Naive thymus-derived CD8-positive, alpha-beta T cell (primary cell): ENCODE measurements around the gene DNER. TPM values are rescaled to one million over a fixed set of nuclear protein-coding genes. Genes with fewer than 3 reads are reported as not detected.
"Not testable (repeated sequence)": the region's sequence is repeated elsewhere in the genome, so short reads cannot be mapped to it uniquely, and the experiment has no call there.

ENCODE experiments used
- ATAC-seq, 2 donors: fragments of 150-1000 bp; cut with Tn5 transposase in 1 of 2; sonication (Bioruptor Pico), chemical (Tn5 transposase) in 1 of 2; 1 replicate in 1 of 2; 2 replicates in 1 of 2; pipeline ENCODE4 v1.10.0; 2021; ENCODE audit warnings: mild to moderate bottlenecking in 2 of 2, moderate library complexity in 2 of 2
- POLR2A ChIA-PET: fragments of 350-600 bp; sonication (Branson Sonifier 250); formaldehyde crosslinking; loops from one replicate; lab custom pipeline; 2021; ENCODE audit warnings: antibody characterized with exemption; lab: Charles Lee
- DNase-seq, 10 donors: peaks; one replicate each; pipeline versions ENCODE4 v3.0.0 to v3.0.0-alpha.2; 2020 to 2022
- H3K27ac Mint-ChIP-seq, 10 donors: one replicate each; pipeline ENCODE4 v1.8.0; 2020 to 2022; ENCODE audit warnings: mild to moderate bottlenecking in 10 of 10, mixed read lengths in 10 of 10, moderate library complexity in 4 of 10, inconsistent platforms in 1 of 10
- H3K27me3 Mint-ChIP-seq, 5 donors: one replicate each; pipeline ENCODE4 v1.8.0; 2021 to 2022; ENCODE audit warnings: mixed read lengths in 5 of 5
- H3K36me3 Mint-ChIP-seq, 3 donors: one replicate each; pipeline ENCODE4 v1.8.0; 2020 to 2022; ENCODE audit warnings: mixed read lengths in 3 of 3, mild to moderate bottlenecking in 2 of 3, inconsistent platforms in 1 of 3
- H3K4me1 Mint-ChIP-seq, 4 donors: one replicate each; pipeline ENCODE4 v1.8.0; 2021 to 2022; ENCODE audit warnings: mixed read lengths in 4 of 4
- H3K4me3 Mint-ChIP-seq, 10 donors: one replicate each; pipeline ENCODE4 v1.8.0; 2020 to 2022; ENCODE audit warnings: mild to moderate bottlenecking in 10 of 10, mixed read lengths in 10 of 10, moderate library complexity in 6 of 10, inconsistent platforms in 1 of 10
- H3K9me3 Mint-ChIP-seq, 9 donors: one replicate each; pipeline ENCODE4 v1.8.0; 2020 to 2022; ENCODE audit warnings: mixed read lengths in 9 of 9, mild to moderate bottlenecking in 3 of 9, inconsistent platforms in 1 of 9, moderate library complexity in 1 of 9
- polyA plus RNA-seq, 3 donors: library from polyadenylated mRNA; unstranded; fragments of 300-500 nt; fragmentation: Illumina TruSeq; gene quantifications; one replicate each; pipeline ENCODE4 v1.2.3, GENCODE V29; 2021
- total RNA-seq, 8 experiments: library from RNA in 2 of 8; stranded (reverse) in 2 of 8; gene quantifications; one replicate each; pipeline ENCODE4 v1.2.3 and lab custom pipeline; 2021 to 2026

The DNER gene
- total and polyA plus RNA-seq, 5 experiments from 2014 or later, result not detected

DNA sequence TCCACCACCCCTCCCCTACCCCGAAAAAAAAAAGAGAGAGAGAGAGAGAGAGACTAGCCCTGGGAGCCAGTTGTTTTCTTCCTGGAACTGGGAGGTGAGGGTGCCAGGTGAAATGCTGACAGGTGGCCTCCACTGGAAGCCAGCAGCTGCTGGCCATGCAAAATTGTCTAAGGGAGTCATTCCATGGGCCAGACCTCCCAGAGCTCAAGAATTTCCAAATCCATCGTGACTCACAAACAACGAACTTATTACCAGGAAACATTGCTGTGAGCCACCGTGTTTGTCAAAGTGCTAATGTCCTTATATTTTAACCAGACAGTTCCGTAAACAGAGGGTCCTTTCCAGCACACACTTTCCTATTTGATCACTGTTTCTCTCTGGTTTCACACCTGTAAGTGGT, 374.7 kb downstream of the DNER start:
- Mint-ChIP-seq H3K36me3 (no peaks in the 10 kb centered on the region), H3K9me3 (peaks cover 0 to 2% (median 0%) of the 10 kb centered on the region in 9 donors), H3K27me3 (peaks cover 0 to 3% (median 1%) of the 10 kb centered on the region in 5 donors), H3K4me1 (no peaks in the 10 kb centered on the region), H3K27ac (no peak overlapping the region), H3K4me3 (no peak overlapping the region)
- POLR2A ChIA-PET, result no interaction called here
- ATAC-seq (no peak), DNase-seq (no peak)

DNA sequence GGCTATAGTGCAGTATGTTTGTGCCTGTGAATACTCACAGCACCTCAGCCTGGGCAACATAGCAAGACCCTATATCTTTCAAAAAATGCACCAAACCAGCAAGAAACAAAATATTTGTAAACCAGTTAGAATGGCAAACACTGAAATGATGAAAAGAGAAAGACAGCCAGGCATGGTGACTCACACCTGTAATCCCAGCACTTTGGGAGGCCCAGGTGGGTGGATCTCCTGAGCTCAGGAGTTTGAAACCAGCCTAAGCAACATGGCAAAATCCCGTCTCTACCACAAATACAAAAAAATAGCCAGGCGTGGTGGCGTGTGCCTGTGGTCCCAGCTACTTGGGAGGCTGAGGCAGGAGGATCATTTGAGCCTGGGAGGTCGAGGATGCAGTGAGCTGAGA, 375.2 kb downstream of the DNER start:
- H3K4me1 Mint-ChIP-seq, H3K27me3 Mint-ChIP-seq, ATAC-seq, POLR2A ChIA-PET, H3K9me3 Mint-ChIP-seq, H3K27ac Mint-ChIP-seq, DNase-seq, H3K4me3 Mint-ChIP-seq, H3K36me3 Mint-ChIP-seq: not testable (repeated sequence)

- H3K27me3 Mint-ChIP-seq, result peaks cover 0 to 3% (median 0%) of the 10 kb centered on the region in 5 donors
- POLR2A ChIA-PET, result no interaction called here
- ATAC-seq (no peak), DNase-seq (no peak)
- H3K4me3 Mint-ChIP-seq, result no peak overlapping the region
- H3K36me3 Mint-ChIP-seq, result no peaks in the 10 kb centered on the region
- no peak overlapping the region for H3K27ac Mint-ChIP-seq
- H3K9me3 Mint-ChIP-seq, result peaks cover 0 to 2% (median 0%) of the 10 kb centered on the region in 9 donors
- H3K4me1 Mint-ChIP-seq, result peaks cover 0 to 15% (median under 1%) of the 10 kb centered on the region in 4 donors
Measured at GRCh38 chr2:229335877-229336346, 378.4 kb downstream of the DNER start.

- no peak overlapping the region for H3K4me3 Mint-ChIP-seq
- POLR2A ChIA-PET, result no interaction called here
- H3K36me3 Mint-ChIP-seq, result no peaks in the 10 kb centered on the region
- peaks cover 0 to 2% (median 0%) of the 10 kb centered on the region in 9 donors for H3K9me3 Mint-ChIP-seq
- H3K4me1 Mint-ChIP-seq, result peaks cover 0 to 19% (median under 1%) of the 10 kb centered on the region in 4 donors
- peaks cover 0 to 3% (median 0%) of the 10 kb centered on the region in 5 donors for H3K27me3 Mint-ChIP-seq
- no peak for DNase-seq
- ATAC-seq, result no peak
- no peak overlapping the region for H3K27ac Mint-ChIP-seq
Measured at GRCh38 chr2:229335330-229335729, 379.0 kb downstream of the DNER start.

DNA sequence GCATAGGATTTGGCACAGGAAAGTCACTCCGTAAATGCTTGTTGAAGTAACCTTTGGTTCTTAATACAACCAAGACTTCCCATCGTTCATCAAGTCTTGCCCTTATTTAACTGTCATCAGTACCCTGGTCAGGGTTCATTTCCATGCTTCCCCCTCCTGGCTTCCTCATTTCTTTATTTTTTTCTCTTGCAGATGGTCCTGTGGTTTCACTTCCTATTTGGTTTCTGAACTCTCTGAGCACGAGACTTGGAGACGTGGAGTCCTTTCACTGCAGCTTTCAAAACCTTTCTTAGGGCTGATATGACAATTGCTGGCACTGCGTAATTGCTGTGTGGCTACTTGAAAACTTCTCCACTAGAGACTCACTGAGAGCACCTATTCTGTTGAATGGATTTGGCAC, 383.4 kb downstream of the DNER start:
- Mint-ChIP-seq H3K36me3 (no peaks in the 10 kb centered on the region), H3K4me3 (no peak overlapping the region), H3K27me3 (no peaks in the 10 kb centered on the region), H3K9me3 (peaks cover 0 to 2% (median 0%) of the 10 kb centered on the region in 9 donors), H3K27ac (no peak overlapping the region), H3K4me1 (peaks cover 0 to 20% (median under 1%) of the 10 kb centered on the region in 4 donors)
- no peak for DNase-seq
- POLR2A ChIA-PET, result no interaction called here
- ATAC-seq, result no peak

- Mint-ChIP-seq H3K27me3 (peaks cover 2 to 18% (median 8%) of the 10 kb centered on the region in 5 donors), H3K4me1 (no peaks in the 10 kb centered on the region), H3K36me3 (peaks cover 0 to 12% (median 0%) of the 10 kb centered on the region in 3 donors), H3K9me3 (peaks cover 0 to 18% (median 6%) of the 10 kb centered on the region in 9 donors), H3K4me3 (no peak overlapping the region), H3K27ac (no peak overlapping the region)
- POLR2A ChIA-PET, result no interaction called here
- ATAC-seq (no peak), DNase-seq (no peak)
Measured at GRCh38 chr2:229319558-229319957, 394.8 kb downstream of the DNER start.

- H3K27ac Mint-ChIP-seq, result no peak overlapping the region
- H3K27me3 Mint-ChIP-seq, result peaks cover 0 to 8% (median 0%) of the 10 kb centered on the region in 5 donors
- no peak overlapping the region for H3K4me3 Mint-ChIP-seq
- H3K9me3 Mint-ChIP-seq, result peaks cover 0 to 4% (median 0%) of the 10 kb centered on the region in 9 donors
- ATAC-seq (no peak), DNase-seq (no peak)
- H3K36me3 Mint-ChIP-seq, result no peaks in the 10 kb centered on the region
- POLR2A ChIA-PET, result no interaction called here
- H3K4me1 Mint-ChIP-seq, result no peaks in the 10 kb centered on the region
Measured at GRCh38 chr2:229314117-229314516, 400.2 kb downstream of the DNER start.

DNA sequence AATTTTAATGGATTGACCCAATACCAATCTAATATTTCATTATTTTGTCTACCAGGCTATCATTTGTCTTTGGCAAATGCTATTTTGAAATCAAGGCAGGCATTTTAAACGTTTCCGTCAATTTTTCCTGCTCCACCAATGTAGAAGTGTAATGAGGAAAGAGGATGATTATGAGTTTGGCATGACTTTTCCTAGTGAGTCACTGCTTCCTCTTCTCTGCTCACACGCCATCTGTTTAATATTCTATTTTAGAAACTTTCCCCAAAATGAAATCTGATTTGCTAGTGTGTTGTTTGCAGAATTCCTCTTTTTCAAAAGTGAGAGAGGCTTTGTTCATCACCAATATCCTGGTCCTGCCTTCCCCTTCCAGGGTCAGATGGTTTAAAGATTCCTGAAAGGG, 400.8 kb downstream of the DNER start:
- H3K9me3 Mint-ChIP-seq, result peaks cover 0 to 4% (median 0%) of the 10 kb centered on the region in 9 donors
- H3K36me3 Mint-ChIP-seq, result no peaks in the 10 kb centered on the region
- POLR2A ChIA-PET, result no interaction called here
- H3K4me3 Mint-ChIP-seq, result no peak overlapping the region
- no peaks in the 10 kb centered on the region for H3K4me1 Mint-ChIP-seq
- ATAC-seq (no peak), DNase-seq (no peak)
- H3K27me3 Mint-ChIP-seq, result peaks cover 0 to 3% (median 0%) of the 10 kb centered on the region in 5 donors
- H3K27ac Mint-ChIP-seq, result no peak overlapping the region

Other genes starting within 250 kb of the DNER start
- 100 to 1,000 TPM; 215 to 221 TPM for gene TRIP12, start 207.5 kb upstream of the DNER start, total RNA-seq
- gene TRIP12, start 207.5 kb upstream of the DNER start, polyA plus RNA-seq, result 10 to 100 TPM; 32.2 to 45.2 (median 41.2) TPM
- 1 to 10 TPM; 1.2 to 1.5 TPM for gene FBXO36, start 207.9 kb upstream of the DNER start, total RNA-seq
- 1 to 10 TPM in 2 of 3 donors, under 1 TPM in 1; 0.32 to 1.5 (median 1.4) TPM for gene FBXO36, start 207.9 kb upstream of the DNER start, polyA plus RNA-seq